ENCODE results near the gene SNN.

Gene SNN

GRCh38 chr16:11679250-11679649 is 11.0 kb downstream of the SNN start:
- Histone ChIP-seq H3K27me3 (ENCODE audit: insufficient read depth, poor library complexity, severe bottlenecking) (no peaks in the 10 kb centered on the region), H3K27ac (replicated peaks) (no peak overlapping the region), H3K4me3 (replicated peaks; ENCODE audit: insufficient read depth, low read length) (no peak overlapping the region)
- TF ChIP-seq POLR2AphosphoS5 (IDR thresholded peaks at IDR 0.05; ENCODE audit: low read depth), result no peak
- TF ChIP-seq REST (IDR thresholded peaks at IDR 0.05; ENCODE audit: insufficient replicate concordance, low read depth), result no peak
- TF ChIP-seq SPI1 (IDR thresholded peaks at IDR 0.05; ENCODE audit: borderline replicate concordance, low read depth), result no peak
- TF ChIP-seq CTCF (IDR thresholded peaks at IDR 0.05; ENCODE audit: insufficient read depth, low read length), result no peak
- no peak for DNase-seq (ENCODE audit: low read depth in 1 of 2, low spot score in 1 of 2)

DNA sequence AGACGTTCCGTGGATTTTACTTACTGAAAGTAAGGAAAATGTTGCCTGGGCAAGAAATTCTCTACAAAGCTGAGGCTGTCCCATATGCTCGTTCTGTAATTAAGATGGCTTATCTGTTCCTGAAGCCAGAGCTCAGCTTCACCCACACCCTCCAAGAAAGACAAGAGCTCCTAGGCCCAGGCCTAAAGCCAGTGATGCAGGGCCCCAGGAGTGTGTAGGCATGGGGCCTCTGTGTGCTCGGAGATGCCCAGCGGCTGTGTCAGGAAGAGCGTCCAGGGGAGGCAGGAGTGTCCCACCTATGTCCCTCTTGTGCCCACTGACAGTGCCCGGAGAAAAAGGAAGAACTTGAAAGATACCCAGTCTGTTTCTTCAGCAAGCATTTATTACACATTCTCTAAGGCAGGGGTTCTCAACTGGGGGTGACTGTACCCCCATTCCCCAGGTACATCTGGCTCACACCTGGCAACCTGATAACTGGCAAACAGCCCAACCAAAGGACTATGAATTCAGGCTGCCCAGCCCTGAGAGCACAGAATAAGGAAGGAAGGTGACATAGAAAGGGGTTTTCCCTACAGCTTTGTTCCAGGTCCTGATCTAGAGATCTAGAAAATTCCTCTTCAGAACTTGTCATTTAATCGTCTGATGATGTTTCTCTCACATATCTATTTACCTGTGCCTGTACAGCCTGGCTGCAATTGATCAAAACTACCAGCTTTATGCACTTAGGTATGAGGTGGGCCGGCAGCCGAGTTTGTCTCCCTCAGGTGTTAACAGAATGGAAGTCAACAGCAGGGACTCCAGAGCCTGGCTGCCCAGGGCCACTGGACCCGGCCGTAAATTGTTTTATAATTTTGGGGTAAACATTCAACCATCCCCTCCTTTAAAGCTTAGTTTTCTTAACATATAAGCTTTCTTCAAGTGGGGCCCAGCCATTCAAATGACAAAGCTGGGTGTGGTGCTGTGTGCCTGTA is 12.0 kb downstream of the SNN start:
- Histone ChIP-seq H3K4me3 (replicated peaks; ENCODE audit: insufficient read depth, low read length) (no peak overlapping the region), H3K27me3 (ENCODE audit: insufficient read depth, poor library complexity, severe bottlenecking) (no peaks in the 10 kb centered on the region), H3K27ac (replicated peaks) (no peak overlapping the region)
- DNase-seq (ENCODE audit: low read depth in 1 of 2, low spot score in 1 of 2), result no peak
- TF ChIP-seq CTCF (IDR thresholded peaks at IDR 0.05; ENCODE audit: insufficient read depth, low read length) (no peak), REST (IDR thresholded peaks at IDR 0.05; ENCODE audit: insufficient replicate concordance, low read depth) (no peak), SPI1 (IDR thresholded peaks at IDR 0.05; ENCODE audit: borderline replicate concordance, low read depth) (no peak), GABPA (IDR thresholded peaks at IDR 0.05; ENCODE audit: low read depth) (no peak), POLR2AphosphoS5 (IDR thresholded peaks at IDR 0.05; ENCODE audit: low read depth) (no peak)

GRCh38 chr16:11681556-11681955 is 13.3 kb downstream of the SNN start:
- no peak overlapping the region for H3K4me3 ChIP-seq (replicated peaks; ENCODE audit: insufficient read depth, low read length)
- no peaks in the 10 kb centered on the region for H3K27me3 ChIP-seq (ENCODE audit: insufficient read depth, poor library complexity, severe bottlenecking)
- peak; percentile 76 to 81 for DNase-seq (ENCODE audit: low read depth in 1 of 2, low spot score in 1 of 2)
- H3K27ac ChIP-seq (replicated peaks), result no peak overlapping the region
- peak; percentile 36; the same call in 1 of the 2 replicates for TF ChIP-seq POLR2AphosphoS5 (IDR thresholded peaks at IDR 0.05; ENCODE audit: low read depth)
- TF ChIP-seq GABPA (IDR thresholded peaks at IDR 0.05; ENCODE audit: low read depth), result no peak
- TF ChIP-seq SPI1 (IDR thresholded peaks at IDR 0.05; ENCODE audit: borderline replicate concordance, low read depth), result 0 out of 2 replicates have a peak, but pooled peaks have one; percentile 43

DNA sequence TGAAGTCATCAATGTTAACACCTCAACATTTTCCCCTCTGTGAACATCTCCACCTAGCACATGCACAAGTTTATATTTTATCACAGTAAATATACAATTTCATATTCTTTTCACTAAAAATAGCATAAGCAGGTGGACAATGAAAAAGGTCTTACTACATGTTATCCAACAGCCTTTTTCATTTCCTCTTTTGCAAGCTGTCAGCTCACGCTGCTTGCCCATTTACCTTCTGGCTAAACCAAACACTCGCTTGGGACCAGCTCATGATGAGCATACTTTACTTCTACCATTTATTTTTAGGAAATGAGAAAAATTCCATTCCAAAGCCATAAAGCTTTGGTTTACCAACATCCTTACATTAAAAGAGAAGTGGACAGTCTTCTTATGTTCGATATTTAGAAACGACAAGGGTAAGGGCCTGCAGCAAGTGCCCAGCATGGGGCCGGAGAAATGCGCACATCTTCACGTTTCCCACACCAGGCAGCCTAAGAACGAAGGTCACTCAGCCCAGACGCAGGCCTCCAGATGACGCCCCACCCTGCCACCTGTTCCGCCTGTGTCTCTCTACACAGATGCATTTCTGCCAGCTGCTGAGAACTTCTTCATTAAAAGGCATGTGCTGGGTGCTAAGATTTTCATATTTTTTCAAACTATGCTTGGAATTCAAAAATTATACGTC is 13.9 kb downstream of the SNN start:
- DNase-seq (ENCODE audit: low read depth in 1 of 2, low spot score in 1 of 2), result no peak

More for the DNA sequence above, 13.9 kb downstream of the SNN start:
- H3K4me3 ChIP-seq (replicated peaks; ENCODE audit: insufficient read depth, low read length), result no peak overlapping the region
- no peak overlapping the region for H3K27ac ChIP-seq (replicated peaks)
- TF ChIP-seq SPI1 (IDR thresholded peaks at IDR 0.05; ENCODE audit: borderline replicate concordance, low read depth), result peak; percentile 70
- no peak for TF ChIP-seq REST (IDR thresholded peaks at IDR 0.05; ENCODE audit: insufficient replicate concordance, low read depth)
- no peaks in the 10 kb centered on the region for H3K27me3 ChIP-seq (ENCODE audit: insufficient read depth, poor library complexity, severe bottlenecking)
